ENCODE results near the gene PTGES3.
A peak's percentile ranks its signal among the peaks of the same experiment; 100 is the strongest.
"Not testable (repeated sequence)": the region's sequence is repeated elsewhere in the genome, so short reads cannot be mapped to it uniquely, and the experiment has no call there.

PTGES3 gene

DNA sequence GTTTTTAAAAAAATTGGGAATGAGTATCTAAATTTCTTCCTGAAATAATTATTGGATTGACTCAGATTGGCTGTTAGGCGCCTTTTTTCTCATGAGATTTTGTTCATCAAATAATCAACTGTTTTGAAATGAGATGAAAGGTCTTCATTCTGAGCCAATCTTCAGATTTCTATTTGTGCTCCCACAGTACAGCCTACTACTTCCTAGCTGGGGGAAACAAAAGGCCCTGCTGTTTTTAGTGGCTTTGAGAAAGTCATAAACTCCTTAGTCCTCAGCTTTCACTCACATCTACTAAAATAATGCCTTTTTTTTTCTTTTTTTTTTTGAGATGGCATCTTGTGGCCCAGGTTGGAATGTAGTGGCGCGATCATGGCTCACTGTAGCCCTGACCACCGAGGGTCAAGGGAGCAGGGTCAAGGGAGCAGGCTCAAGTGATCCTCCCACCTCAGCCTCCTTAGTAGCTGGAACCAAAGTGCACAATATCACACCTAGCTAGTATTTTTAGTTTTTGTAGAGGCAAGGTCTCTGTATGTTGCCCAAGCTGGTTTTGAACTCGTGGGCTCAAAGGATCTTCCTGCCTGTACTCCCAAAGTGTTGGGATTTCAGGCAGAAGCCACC lies 21.8 kb upstream of the PTGES3 start:
- no peak for DNase-seq

DNA sequence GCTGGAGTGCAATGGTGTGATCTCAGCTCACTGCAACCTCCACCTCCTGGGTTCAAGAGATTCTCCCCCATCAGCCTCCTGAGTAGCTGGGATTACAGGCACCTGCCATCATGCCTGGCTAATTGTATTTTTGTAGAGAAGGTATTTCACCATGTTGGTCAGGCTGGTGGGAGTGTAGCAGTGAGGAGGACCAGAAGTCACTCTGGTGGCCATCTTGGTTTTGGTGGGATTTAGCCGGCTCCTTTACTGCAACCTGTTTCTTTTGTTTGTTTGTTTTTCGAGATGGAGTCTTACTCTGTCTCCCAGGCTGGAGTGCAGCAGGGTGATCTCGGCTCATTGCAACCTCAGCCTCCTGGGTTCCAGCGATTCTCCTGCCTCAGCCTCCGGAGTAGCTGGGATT lies 16.4 kb upstream of the PTGES3 start:
- not testable (repeated sequence) for DNase-seq

GRCh38 chr12:56699020-56699661 lies 11.1 kb upstream of the PTGES3 start:
- no peak for DNase-seq

GRCh38 chr12:56695327-56696101 lies 7.4 kb upstream of the PTGES3 start:
- no peak for DNase-seq

DNA sequence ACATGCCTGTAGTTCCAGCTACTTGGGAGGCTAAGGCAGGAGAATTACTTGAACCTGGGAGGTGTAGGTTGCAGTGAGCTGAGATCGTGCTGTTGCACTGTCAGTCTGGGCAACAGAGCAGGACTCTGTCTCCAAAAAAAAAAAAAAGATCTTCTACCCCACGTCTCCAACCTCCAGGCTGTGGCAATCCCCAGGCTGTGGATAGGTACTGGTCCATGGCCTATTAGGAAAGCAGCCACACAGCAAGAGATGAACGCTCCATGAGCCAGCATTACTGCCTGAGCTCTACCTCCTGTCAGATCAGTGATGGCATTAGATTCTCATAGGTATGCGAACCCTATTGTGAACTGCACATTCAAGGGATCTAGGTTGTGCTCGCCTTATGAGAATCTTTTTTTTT lies 6.1 kb upstream of the PTGES3 start:
- DNase-seq = no peak

DNA sequence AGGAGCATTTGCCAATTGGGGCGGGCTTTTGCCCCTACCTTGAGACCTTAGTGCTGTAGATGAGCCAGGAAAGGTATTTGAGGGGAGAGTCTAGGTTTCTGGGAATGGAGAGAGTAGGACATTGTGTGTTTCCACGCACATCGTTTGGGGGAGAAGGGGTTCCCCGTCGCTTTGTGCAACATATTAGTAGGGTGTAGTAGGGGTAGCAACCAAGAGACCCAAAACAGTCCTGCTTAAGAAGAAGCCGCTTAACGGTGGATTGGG lies 694 bp upstream of the PTGES3 start:
- peak in 1 of 56 donors; percentile 70 for DNase-seq

- peak in 51 of 56 donors; percentile 14 to 78 (median 57) for DNase-seq
Measured at GRCh38 chr12:56687223-56688128, 608 bp downstream of the PTGES3 start.

- DNase-seq = no peak
Measured at GRCh38 chr12:56684745-56685359, 3.2 kb downstream of the PTGES3 start.

DNA sequence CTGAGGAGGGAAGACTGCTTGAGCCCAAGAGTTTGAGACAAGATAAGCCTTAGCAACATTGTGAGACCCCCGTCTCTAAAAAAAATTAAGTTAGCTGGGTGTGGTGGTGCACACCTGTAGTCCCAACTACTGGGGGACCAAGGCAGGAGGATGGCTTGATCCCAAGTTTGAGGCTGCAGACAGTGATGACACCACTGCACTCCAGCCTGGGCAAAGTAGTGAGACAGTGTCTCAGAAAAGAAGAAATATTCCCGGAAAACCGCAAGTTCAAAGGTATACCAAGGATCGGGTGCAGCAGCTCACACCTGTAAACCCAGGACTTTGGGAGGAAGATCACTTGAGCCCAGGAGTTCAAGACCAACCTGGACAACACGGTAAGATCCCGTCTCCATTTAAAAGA lies 5.8 kb downstream of the PTGES3 start:
- no peak for DNase-seq

- DNase-seq = no peak
Measured at GRCh38 chr12:56679883-56680575, 8.1 kb downstream of the PTGES3 start.

GRCh38 chr12:56678852-56679251 lies 9.2 kb downstream of the PTGES3 start:
- DNase-seq = no peak

- DNase-seq = no peak
Measured at GRCh38 chr12:56677680-56678079, 10.4 kb downstream of the PTGES3 start.

- no peak for DNase-seq
Measured at GRCh38 chr12:56676851-56677580, 11.1 kb downstream of the PTGES3 start.

DNA sequence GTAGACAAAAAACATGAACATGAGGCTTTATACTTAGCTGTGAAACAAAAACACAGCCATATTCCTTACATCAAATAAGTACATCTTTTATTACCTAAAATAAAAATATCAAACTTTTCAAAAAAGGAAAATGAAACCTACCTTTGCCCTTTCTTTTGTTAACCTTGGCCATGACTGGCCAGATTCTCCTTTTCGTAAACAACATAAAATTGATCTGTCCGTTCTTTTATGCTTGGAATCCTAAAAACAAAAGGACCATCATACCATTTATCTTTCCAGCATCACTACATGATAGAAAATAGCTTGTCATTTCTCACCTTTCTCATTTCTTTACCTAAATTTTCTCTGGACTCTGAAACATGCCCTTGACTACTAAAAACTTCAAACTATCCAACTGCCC lies 16.5 kb downstream of the PTGES3 start:
- no peak for DNase-seq

GRCh38 chr12:56670836-56671235 lies 17.2 kb downstream of the PTGES3 start:
- DNase-seq = no peak

DNA sequence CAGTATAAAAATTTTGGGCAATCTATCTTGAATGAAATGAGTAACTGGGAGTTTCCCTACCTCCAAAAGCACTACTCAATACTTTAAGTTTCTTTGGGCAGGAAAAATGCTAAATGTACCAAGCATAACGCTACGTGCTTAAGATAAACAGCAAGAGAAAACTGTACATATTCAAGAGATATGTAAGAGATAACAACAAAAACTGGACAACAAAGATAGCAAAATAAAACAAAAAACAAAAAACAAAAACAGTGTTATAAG lies 20.0 kb downstream of the PTGES3 start:
- no peak for DNase-seq

- no peak for DNase-seq
Measured at GRCh38 chr12:56661979-56662638, 26.0 kb downstream of the PTGES3 start.

DNA sequence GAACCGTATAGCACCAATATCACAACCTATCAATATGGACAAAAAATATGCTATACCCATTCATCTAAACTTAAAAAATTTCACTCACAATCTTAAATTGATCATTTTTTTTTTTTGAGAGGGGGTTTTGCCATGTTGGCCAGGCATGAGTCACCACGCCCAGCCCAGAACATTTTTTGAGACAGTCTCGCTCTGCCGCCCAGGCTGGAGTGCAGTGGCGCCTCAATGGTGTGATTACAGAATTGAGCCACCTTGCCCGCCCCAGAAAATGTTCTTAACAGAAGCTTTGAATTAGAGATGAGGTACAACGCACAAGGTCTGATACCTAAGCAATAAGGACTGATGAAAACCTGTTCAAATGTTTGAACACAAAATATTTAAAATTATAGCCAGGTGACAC lies 26.5 kb downstream of the PTGES3 start:
- no peak for DNase-seq

- no peak for DNase-seq
Measured at GRCh38 chr12:56658921-56659320, 29.2 kb downstream of the PTGES3 start.
